Astrocyte (in vitro differentiated cells and primary cell): ENCODE measurements around the gene KLHL25.
A peak's percentile ranks its signal among the peaks of the same experiment; 100 is the strongest.

Experiments
- CTCF ChIP-seq: IDR thresholded peaks from 2 replicates; pipeline ENCODE4 v1.5.1; 2011; ENCODE audit warnings: low read depth, mild to moderate bottlenecking, inconsistent platforms, low read length, moderate library complexity; ENCODE audit not compliant: insufficient read depth
- EZH2 ChIP-seq: IDR thresholded peaks from 2 replicates; pipeline ENCODE4 v1.6.1; 2012; ENCODE audit warnings: mild to moderate bottlenecking, low read length, inconsistent platforms; ENCODE audit not compliant: insufficient read depth

- TF ChIP-seq CTCF = peak; percentile 65
- TF ChIP-seq EZH2 = no peak
Measured at GRCh38 chr15:85831415-85832113, 36.8 kb upstream of the KLHL25 start.
